SK-N-SH (cell line): Measurements from ENCODE around the gene CATSPERZ. TPM values are rescaled to one million over a fixed set of nuclear protein-coding genes. Genes with fewer than 3 reads are reported as not detected.

Source experiments
- CTCF ChIA-PET: fragments of 300-600, 350-600 bp; formaldehyde crosslinking; extraction: SDS; loops from one replicate; lab custom pipeline; 2021; lab: Yijun Ruan, JAX
- POLR2A ChIA-PET: fragments of 350-600 bp; sonication (Branson Sonifier 250); formaldehyde crosslinking; extraction: SDS; loops from one replicate; lab custom pipeline; 2020; ENCODE audit warnings: antibody characterized with exemption, inconsistent platforms; lab: Yijun Ruan, JAX
- DNase-seq: peaks from one replicate; pipeline ENCODE4 v3.0.0; 2012
- H2AFZ ChIP-seq: fragments of 200-600 bp; sonication (generic); 2 replicates; pipeline ENCODE4 v1.8.1; 2016; ENCODE audit warnings: antibody characterized with exemption, mild to moderate bottlenecking, low read depth
- H3F3A ChIP-seq: fragments of 200-600 bp; sonication (generic); replicated peaks from 2 replicates; pipeline ENCODE3; 2016; ENCODE audit warnings: antibody characterized with exemption, mild to moderate bottlenecking; ENCODE audit not compliant: insufficient read depth
- H3K27ac ChIP-seq, 2 experiments: fragments of 200-500 bp in 1 of 2; fragments of 200-600 bp in 1 of 2; sonication (Bioruptor generic) in 1 of 2; sonication (generic), shearing (Covaris generic) in 1 of 2; 2 replicates each; pipeline versions ENCODE4 v1.5.1 to v1.6.1; 2014 to 2016; ENCODE audit warnings: low read depth in 2 of 2, inconsistent platforms in 1 of 2, low read length in 1 of 2, mild to moderate bottlenecking in 1 of 2, mixed read lengths in 1 of 2
- H3K27me3 ChIP-seq: fragments of 200-600 bp; sonication (generic), shearing (Covaris generic); 2 replicates; pipeline ENCODE4 v1.6.1; 2016; ENCODE audit warnings: mixed run types; ENCODE audit not compliant: insufficient read depth
- H3K36me3 ChIP-seq, 2 experiments: fragments of 200-500 bp in 1 of 2; fragments of 200-600 bp in 1 of 2; sonication (Bioruptor generic) in 1 of 2; sonication (generic) in 1 of 2; replicated peaks in 1 of 2; 2 replicates each; pipeline versions ENCODE3 to v1.5.1; 2014 to 2016; ENCODE audit warnings: low read length in 1 of 2, mild to moderate bottlenecking in 1 of 2; ENCODE audit not compliant: insufficient read depth in 2 of 2, control insufficient read depth in 1 of 2
- H3K4me1 ChIP-seq, 2 experiments: fragments of 200-500 bp in 1 of 2; fragments of 200-600 bp in 1 of 2; sonication (Bioruptor generic) in 1 of 2; sonication (generic), shearing (Covaris generic) in 1 of 2; 2 replicates each; pipeline versions ENCODE4 v1.5.1 to v1.6.1; 2014 to 2016; ENCODE audit warnings: low read depth in 1 of 2, low read length in 1 of 2, mixed run types in 1 of 2; ENCODE audit not compliant: insufficient read depth in 2 of 2, control insufficient read depth in 1 of 2
- H3K4me2 ChIP-seq: fragments of 200-600 bp; sonication (generic), shearing (Covaris generic); 2 replicates; pipeline ENCODE4 v1.6.1; 2017; ENCODE audit warnings: mixed run types
- H3K4me3 ChIP-seq, 2 experiments: fragments of 200-500 bp in 1 of 2; fragments of 200-600 bp in 1 of 2; sonication (Bioruptor generic) in 1 of 2; sonication (generic), shearing (Covaris generic) in 1 of 2; 2 replicates each; pipeline versions ENCODE4 v1.5.1 to v1.8.1; 2014 to 2016; ENCODE audit warnings: low read depth in 2 of 2, inconsistent platforms in 1 of 2, low read length in 1 of 2, mild to moderate bottlenecking in 1 of 2, mixed read lengths in 1 of 2, moderate library complexity in 1 of 2
- H3K79me2 ChIP-seq: fragments of 200-600 bp; sonication (generic); 2 replicates; pipeline ENCODE4 v1.8.1; 2017; ENCODE audit warnings: mild to moderate bottlenecking; ENCODE audit not compliant: insufficient read depth
- H3K9ac ChIP-seq: fragments of 200-600 bp; sonication (generic); 2 replicates; pipeline ENCODE4 v1.6.1; 2017; ENCODE audit warnings: mixed run types
- H3K9me2 ChIP-seq: fragments of 200-600 bp; sonication (generic); 2 replicates; pipeline ENCODE4 v1.6.1; 2017; ENCODE audit warnings: mixed run types
- H3K9me3 ChIP-seq: fragments of 200-600 bp; sonication (generic); 2 replicates; pipeline ENCODE4 v1.6.1; 2017; ENCODE audit warnings: mixed run types, mild to moderate bottlenecking, moderate library complexity
- H4K20me1 ChIP-seq: fragments of 200-600 bp; sonication (generic); 2 replicates; pipeline ENCODE4 v1.6.1; 2017; ENCODE audit warnings: mild to moderate bottlenecking, mixed run types; ENCODE audit not compliant: insufficient read depth
- CHD2 ChIP-seq: fragments of 150-350 bp; IDR thresholded peaks from 2 replicates; pipeline ENCODE4 v1.6.1; 2018; ENCODE audit warnings: low read length; ENCODE audit not compliant: partially characterized antibody
- CTCF ChIP-seq: fragments of 200-600 bp; sonication (generic); IDR thresholded peaks from 2 replicates; pipeline ENCODE4 v1.6.1; 2017; ENCODE audit warnings: antibody characterized with exemption, mild to moderate bottlenecking, moderate library complexity
- IRF3 ChIP-seq: fragments of 150-350 bp; IDR thresholded peaks from 2 replicates; pipeline ENCODE4 v1.6.1; 2016; ENCODE audit warnings: mild to moderate bottlenecking, low read depth, low read length
- MAX ChIP-seq: IDR thresholded peaks from 2 replicates; pipeline ENCODE4 v1.4.0; 2012; ENCODE audit warnings: low read depth
- MEF2A ChIP-seq: IDR thresholded peaks from 2 replicates; pipeline ENCODE4 v1.4.0; 2012; ENCODE audit warnings: low read depth, borderline replicate concordance
- NFIC ChIP-seq: IDR thresholded peaks from 2 replicates; pipeline ENCODE4 v1.4.0; 2012; ENCODE audit warnings: borderline replicate concordance
- POLR2AphosphoS5 ChIP-seq: IDR thresholded peaks from 2 replicates; pipeline ENCODE4 v1.6.1; 2012; ENCODE audit warnings: low read depth, low read length
- RAD21 ChIP-seq: IDR thresholded peaks from 2 replicates; pipeline ENCODE4 v1.6.1; 2012; ENCODE audit warnings: mild to moderate bottlenecking, low read length
- REST ChIP-seq: IDR thresholded peaks from 2 replicates; pipeline ENCODE4 v1.6.1; 2012; ENCODE audit warnings: mild to moderate bottlenecking, low read depth, low read length, moderate library complexity
- SIN3A ChIP-seq: IDR thresholded peaks from 2 replicates; pipeline ENCODE4 v1.6.1; 2012; ENCODE audit warnings: low read depth, mild to moderate bottlenecking, low read length, moderate library complexity, borderline replicate concordance
- TCF12 ChIP-seq: IDR thresholded peaks from 2 replicates; pipeline ENCODE4 v1.4.0; 2012
- YY1 ChIP-seq: IDR thresholded peaks from 2 replicates; pipeline ENCODE4 v1.4.0; 2012; ENCODE audit warnings: low read depth, mild to moderate bottlenecking
- WGBS: methylation state at CpG from one replicate; pipeline ENCODE4 v1.1.6; 2017; ENCODE audit warnings: low lambda C conversion rate; 5-methylcytosine and 5-hydroxymethylcytosine counted together
- polyA plus RNA-seq, 3 experiments: library from polyadenylated mRNA; depleted of rRNA; stranded (reverse); fragments of >200 nt; gene quantifications; 2 replicates each; pipeline ENCODE4 v1.2.3, GENCODE V29; 2012

The CATSPERZ gene
- polyA plus RNA-seq, 1 of the 3 experiments (the other 2 are of a cell fraction) = 0.54 TPM

GRCh38 chr11:64254326-64254725 is 45.8 kb upstream of the CATSPERZ start:
- Histone ChIP-seq H3K4me1 (peaks cover 10 to 25% of the 10 kb centered on the region in 2 experiments; a peak in 2 of 4 replicates), H2AFZ (no peak overlapping the region), H3K9me3 (no peaks in the 10 kb centered on the region), H3K4me3 (no peak overlapping the region), H3K79me2 (peaks cover 30% of the 10 kb centered on the region), H4K20me1 (peaks cover 14% of the 10 kb centered on the region), H3K4me2 (no peak overlapping the region), H3K27ac (no peak overlapping the region), H3K9me2 (no peaks in the 10 kb centered on the region), H3K9ac (no peak overlapping the region), H3K27me3 (no peaks in the 10 kb centered on the region), H3F3A (peaks cover 3% of the 10 kb centered on the region), H3K36me3 (peaks cover 10 to 32% of the 10 kb centered on the region in 2 experiments)
- CTCF ChIA-PET = interaction anchor here (1.3 to 1.6 kb wide), 3 partner anchors 10 to 13 kb away, joined by 4 to 15 read pairs (median 4); no protein-coding TSS in a partner anchor
- no peak for DNase-seq
- WGBS = no CpG with 5 or more reads among the region's 7 CpGs
- no peak for TF ChIP-seq MEF2A
- no peak for TF ChIP-seq SIN3A
- TF ChIP-seq YY1 = no peak
- POLR2A ChIA-PET = no interaction called here

- no peak overlapping the region for H3K27ac ChIP-seq
- DNase-seq = peak; percentile 16
- peaks cover 3% of the 10 kb centered on the region for H3F3A ChIP-seq
- POLR2A ChIA-PET = interaction anchor here (0.5 to 1.0 kb wide), 2 partner anchors 9 to 11 kb away, joined by 3 to 4 read pairs; no protein-coding TSS in a partner anchor
- no peak overlapping the region for H3K4me3 ChIP-seq
- peaks cover 30% of the 10 kb centered on the region for H3K79me2 ChIP-seq
- WGBS = 97% methylated on average over 13 of the region's 35 CpGs
- H3K9me3 ChIP-seq = no peaks in the 10 kb centered on the region
- TF ChIP-seq MEF2A (no peak), TCF12 (no peak), CTCF (no peak), NFIC (no peak), RAD21 (no peak), CHD2 (no peak), POLR2AphosphoS5 (no peak), REST (no peak), MAX (no peak), IRF3 (no peak)
- H3K9ac ChIP-seq = no peak overlapping the region
- CTCF ChIA-PET = interaction anchor here (0.7 to 1.5 kb wide), 3 partner anchors 11 to 49 kb away, joined by 3 to 4 read pairs (median 4); no protein-coding TSS in a partner anchor
- H3K36me3 ChIP-seq = peaks cover 20 to 34% of the 10 kb centered on the region in 2 experiments
- peaks cover 14% of the 10 kb centered on the region for H4K20me1 ChIP-seq
- H2AFZ ChIP-seq = no peak overlapping the region
- peaks cover 10 to 23% of the 10 kb centered on the region in 2 experiments; a peak in 2 of 4 replicates for H3K4me1 ChIP-seq
- H3K27me3 ChIP-seq = no peaks in the 10 kb centered on the region
- H3K4me2 ChIP-seq = no peak overlapping the region
- no peaks in the 10 kb centered on the region for H3K9me2 ChIP-seq
Measured at GRCh38 chr11:64255135-64256128, 44.7 kb upstream of the CATSPERZ start.
